SIG-M5 (cell line): Measurements from ENCODE around the gene STX18.
"Not testable (repeated sequence)": the region's sequence is repeated elsewhere in the genome, so short reads cannot be mapped to it uniquely, and the experiment has no call there.

Source experiments
- DNase-seq: peaks from one replicate; lab custom pipeline; 2025; lab: John Stamatoyannopoulos, UW

Gene STX18

GRCh38 chr4:4437798-4438470 is 103.9 kb downstream of the STX18 start:
- no peak for DNase-seq

GRCh38 chr4:4436244-4436823 is 105.5 kb downstream of the STX18 start:
- no peak for DNase-seq

- no peak for DNase-seq
Measured at GRCh38 chr4:4433941-4434340, 107.9 kb downstream of the STX18 start.

- DNase-seq, result no peak
Measured at GRCh38 chr4:4432341-4433125, 109.3 kb downstream of the STX18 start.

- no peak for DNase-seq
Measured at GRCh38 chr4:4430492-4431195, 111.2 kb downstream of the STX18 start.

GRCh38 chr4:4428966-4429875 is 112.6 kb downstream of the STX18 start:
- DNase-seq, result no peak

- DNase-seq, result no peak
Measured at GRCh38 chr4:4427886-4428285, 114.0 kb downstream of the STX18 start.

- no peak for DNase-seq
Measured at GRCh38 chr4:4427121-4427870, 114.6 kb downstream of the STX18 start.

- no peak for DNase-seq
Measured at GRCh38 chr4:4426511-4427120, 115.2 kb downstream of the STX18 start.

- no peak for DNase-seq
Measured at GRCh38 chr4:4425696-4426095, 116.2 kb downstream of the STX18 start.

- DNase-seq, result no peak
Measured at GRCh38 chr4:4425119-4425690, 116.6 kb downstream of the STX18 start.

GRCh38 chr4:4424499-4425115 is 117.2 kb downstream of the STX18 start:
- DNase-seq, result no peak

GRCh38 chr4:4423706-4424498 is 117.9 kb downstream of the STX18 start:
- DNase-seq, result no peak

- DNase-seq, result no peak
Measured at GRCh38 chr4:4422856-4423499, 118.9 kb downstream of the STX18 start.

GRCh38 chr4:4422117-4422516 is 119.7 kb downstream of the STX18 start:
- DNase-seq, result not testable (repeated sequence)

- DNase-seq, result no peak
Measured at GRCh38 chr4:4421356-4421755, 120.5 kb downstream of the STX18 start.

GRCh38 chr4:4420421-4420820 is 121.4 kb downstream of the STX18 start:
- no peak for DNase-seq

GRCh38 chr4:4419896-4420295 is 122.0 kb downstream of the STX18 start:
- DNase-seq, result no peak
